ENCODE data around the gene KCNK10. TPM values are rescaled to one million over a fixed set of nuclear protein-coding genes. Genes with fewer than 3 reads are reported as not detected.

The KCNK10 gene
- total and polyA plus RNA-seq, 2 of the 8 experiments (the other 6 are each of a cell fraction or from before 2014, with no cell fraction given), result 0.45 to 0.63 TPM

DNA sequence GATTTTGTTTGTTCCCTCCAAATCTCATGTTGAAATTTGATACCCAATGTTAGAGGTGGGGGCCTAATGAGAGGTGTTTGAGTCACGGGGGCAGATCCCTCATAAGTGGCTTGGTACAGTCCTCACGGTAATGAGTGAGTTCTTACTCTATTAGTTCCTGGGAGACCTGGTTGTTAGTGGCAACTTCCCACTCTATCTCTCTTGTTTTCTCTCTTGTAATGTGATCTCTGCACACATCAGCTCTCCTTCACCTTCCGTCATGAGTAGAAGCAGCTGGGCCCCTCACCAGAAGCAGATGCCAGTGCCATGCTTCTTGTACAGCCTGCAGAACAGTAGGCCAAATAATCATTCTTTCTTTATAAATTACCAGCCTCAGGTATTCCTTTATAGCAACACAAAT is 29.6 kb upstream of the KCNK10 start (continued):
- TF ChIP-seq HDAC2 (IDR thresholded peaks at IDR 0.05; ENCODE audit: borderline replicate concordance in 1 of 2, low read depth in 2 of 2, low read length in 2 of 2) (no peak), TAF1 (IDR thresholded peaks at IDR 0.05; ENCODE audit: low read depth, low read length) (no peak), TEAD4 (IDR thresholded peaks at IDR 0.05; ENCODE audit: low read depth, low read length) (no peak), SUZ12 (IDR thresholded peaks at IDR 0.05; ENCODE audit: low read length) (no peak), GTF2F1 (IDR thresholded peaks at IDR 0.05; ENCODE audit: borderline replicate concordance, low read depth, low read length) (no peak)
- TF ChIP-seq, protein P1, sequence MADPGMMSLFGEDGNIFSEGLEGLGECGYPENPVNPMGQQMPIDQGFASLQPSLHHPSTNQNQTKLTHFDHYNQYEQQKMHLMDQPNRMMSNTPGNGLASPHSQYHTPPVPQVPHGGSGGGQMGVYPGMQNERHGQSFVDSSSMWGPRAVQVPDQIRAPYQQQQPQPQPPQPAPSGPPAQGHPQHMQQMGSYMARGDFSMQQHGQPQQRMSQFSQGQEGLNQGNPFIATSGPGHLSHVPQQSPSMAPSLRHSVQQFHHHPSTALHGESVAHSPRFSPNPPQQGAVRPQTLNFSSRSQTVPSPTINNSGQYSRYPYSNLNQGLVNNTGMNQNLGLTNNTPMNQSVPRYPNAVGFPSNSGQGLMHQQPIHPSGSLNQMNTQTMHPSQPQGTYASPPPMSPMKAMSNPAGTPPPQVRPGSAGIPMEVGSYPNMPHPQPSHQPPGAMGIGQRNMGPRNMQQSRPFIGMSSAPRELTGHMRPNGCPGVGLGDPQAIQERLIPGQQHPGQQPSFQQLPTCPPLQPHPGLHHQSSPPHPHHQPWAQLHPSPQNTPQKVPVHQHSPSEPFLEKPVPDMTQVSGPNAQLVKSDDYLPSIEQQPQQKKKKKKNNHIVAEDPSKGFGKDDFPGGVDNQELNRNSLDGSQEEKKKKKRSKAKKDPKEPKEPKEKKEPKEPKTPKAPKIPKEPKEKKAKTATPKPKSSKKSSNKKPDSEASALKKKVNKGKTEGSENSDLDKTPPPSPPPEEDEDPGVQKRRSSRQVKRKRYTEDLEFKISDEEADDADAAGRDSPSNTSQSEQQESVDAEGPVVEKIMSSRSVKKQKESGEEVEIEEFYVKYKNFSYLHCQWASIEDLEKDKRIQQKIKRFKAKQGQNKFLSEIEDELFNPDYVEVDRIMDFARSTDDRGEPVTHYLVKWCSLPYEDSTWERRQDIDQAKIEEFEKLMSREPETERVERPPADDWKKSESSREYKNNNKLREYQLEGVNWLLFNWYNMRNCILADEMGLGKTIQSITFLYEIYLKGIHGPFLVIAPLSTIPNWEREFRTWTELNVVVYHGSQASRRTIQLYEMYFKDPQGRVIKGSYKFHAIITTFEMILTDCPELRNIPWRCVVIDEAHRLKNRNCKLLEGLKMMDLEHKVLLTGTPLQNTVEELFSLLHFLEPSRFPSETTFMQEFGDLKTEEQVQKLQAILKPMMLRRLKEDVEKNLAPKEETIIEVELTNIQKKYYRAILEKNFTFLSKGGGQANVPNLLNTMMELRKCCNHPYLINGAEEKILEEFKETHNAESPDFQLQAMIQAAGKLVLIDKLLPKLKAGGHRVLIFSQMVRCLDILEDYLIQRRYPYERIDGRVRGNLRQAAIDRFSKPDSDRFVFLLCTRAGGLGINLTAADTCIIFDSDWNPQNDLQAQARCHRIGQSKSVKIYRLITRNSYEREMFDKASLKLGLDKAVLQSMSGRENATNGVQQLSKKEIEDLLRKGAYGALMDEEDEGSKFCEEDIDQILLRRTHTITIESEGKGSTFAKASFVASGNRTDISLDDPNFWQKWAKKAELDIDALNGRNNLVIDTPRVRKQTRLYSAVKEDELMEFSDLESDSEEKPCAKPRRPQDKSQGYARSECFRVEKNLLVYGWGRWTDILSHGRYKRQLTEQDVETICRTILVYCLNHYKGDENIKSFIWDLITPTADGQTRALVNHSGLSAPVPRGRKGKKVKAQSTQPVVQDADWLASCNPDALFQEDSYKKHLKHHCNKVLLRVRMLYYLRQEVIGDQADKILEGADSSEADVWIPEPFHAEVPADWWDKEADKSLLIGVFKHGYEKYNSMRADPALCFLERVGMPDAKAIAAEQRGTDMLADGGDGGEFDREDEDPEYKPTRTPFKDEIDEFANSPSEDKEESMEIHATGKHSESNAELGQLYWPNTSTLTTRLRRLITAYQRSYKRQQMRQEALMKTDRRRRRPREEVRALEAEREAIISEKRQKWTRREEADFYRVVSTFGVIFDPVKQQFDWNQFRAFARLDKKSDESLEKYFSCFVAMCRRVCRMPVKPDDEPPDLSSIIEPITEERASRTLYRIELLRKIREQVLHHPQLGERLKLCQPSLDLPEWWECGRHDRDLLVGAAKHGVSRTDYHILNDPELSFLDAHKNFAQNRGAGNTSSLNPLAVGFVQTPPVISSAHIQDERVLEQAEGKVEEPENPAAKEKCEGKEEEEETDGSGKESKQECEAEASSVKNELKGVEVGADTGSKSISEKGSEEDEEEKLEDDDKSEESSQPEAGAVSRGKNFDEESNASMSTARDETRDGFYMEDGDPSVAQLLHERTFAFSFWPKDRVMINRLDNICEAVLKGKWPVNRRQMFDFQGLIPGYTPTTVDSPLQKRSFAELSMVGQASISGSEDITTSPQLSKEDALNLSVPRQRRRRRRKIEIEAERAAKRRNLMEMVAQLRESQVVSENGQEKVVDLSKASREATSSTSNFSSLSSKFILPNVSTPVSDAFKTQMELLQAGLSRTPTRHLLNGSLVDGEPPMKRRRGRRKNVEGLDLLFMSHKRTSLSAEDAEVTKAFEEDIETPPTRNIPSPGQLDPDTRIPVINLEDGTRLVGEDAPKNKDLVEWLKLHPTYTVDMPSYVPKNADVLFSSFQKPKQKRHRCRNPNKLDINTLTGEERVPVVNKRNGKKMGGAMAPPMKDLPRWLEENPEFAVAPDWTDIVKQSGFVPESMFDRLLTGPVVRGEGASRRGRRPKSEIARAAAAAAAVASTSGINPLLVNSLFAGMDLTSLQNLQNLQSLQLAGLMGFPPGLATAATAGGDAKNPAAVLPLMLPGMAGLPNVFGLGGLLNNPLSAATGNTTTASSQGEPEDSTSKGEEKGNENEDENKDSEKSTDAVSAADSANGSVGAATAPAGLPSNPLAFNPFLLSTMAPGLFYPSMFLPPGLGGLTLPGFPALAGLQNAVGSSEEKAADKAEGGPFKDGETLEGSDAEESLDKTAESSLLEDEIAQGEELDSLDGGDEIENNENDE (IDR thresholded peaks at IDR 0.05; ENCODE audit: insufficient replicate concordance, low read length), result no peak

Data from H1 (cell line).